ENCODE data around the gene ASCL5.

The ASCL5 gene

GRCh38 chr1:201136355-201137023 is 9.5 kb upstream of the ASCL5 start:
- Histone ChIP-seq H3K27ac (ENCODE audit: insufficient read depth in 1 of 2, low read depth in 1 of 2, low read length in 2 of 2, poor library complexity in 1 of 2, severe bottlenecking in 2 of 2) (no peak overlapping the region), H3K4me1 (ENCODE audit: control extremely low read depth in 1 of 4, control insufficient read depth in 4 of 4, insufficient read depth in 4 of 4, low read length in 3 of 4) (no peaks in the 10 kb centered on the region), H3K27me3 (replicated peaks in 2 of 5; ENCODE audit: control insufficient read depth in 4 of 5, insufficient read depth in 5 of 5, low read length in 4 of 5) (no peaks in the 10 kb centered on the region), H3K4me3 (ENCODE audit: control insufficient read depth in 1 of 7, extremely low read depth in 1 of 7, insufficient read depth in 4 of 7, low read depth in 2 of 7, low read length in 6 of 7) (no peak overlapping the region), H3K36me3 (ENCODE audit: control insufficient read depth in 4 of 4, insufficient read depth in 4 of 4, low read length in 3 of 4) (peaks cover 4 to 66% (median 41%) of the 10 kb centered on the region in 4 experiments), H3K9me3 (ENCODE audit: control extremely low read depth in 1 of 5, control insufficient read depth in 4 of 5, insufficient read depth in 2 of 5, low read depth in 1 of 5, low read length in 4 of 5) (no peaks in the 10 kb centered on the region)
- WGBS (ENCODE audit: insufficient coverage) = 98% methylated on average over 7 of the region's 8 CpGs
- ChIA-PET POLR2A (no interaction called here), CTCF (interaction anchor here (1.5 kb wide), 1 partner anchor 11 kb away, joined by 4 read pairs; no protein-coding TSS in a partner anchor)
- DNase-seq = no peak

GRCh38 chr1:201134405-201134804 is 7.4 kb upstream of the ASCL5 start:
- Histone ChIP-seq H3K36me3 (ENCODE audit: control insufficient read depth in 4 of 4, insufficient read depth in 4 of 4, low read length in 3 of 4) (peaks cover 4 to 47% (median 23%) of the 10 kb centered on the region in 4 experiments), H3K4me3 (ENCODE audit: control insufficient read depth in 1 of 7, extremely low read depth in 1 of 7, insufficient read depth in 4 of 7, low read depth in 2 of 7, low read length in 6 of 7) (no peak overlapping the region), H3K9me3 (ENCODE audit: control extremely low read depth in 1 of 5, control insufficient read depth in 4 of 5, insufficient read depth in 2 of 5, low read depth in 1 of 5, low read length in 4 of 5) (no peaks in the 10 kb centered on the region), H3K27me3 (replicated peaks in 2 of 5; ENCODE audit: control insufficient read depth in 4 of 5, insufficient read depth in 5 of 5, low read length in 4 of 5) (no peaks in the 10 kb centered on the region), H3K4me1 (ENCODE audit: control extremely low read depth in 1 of 4, control insufficient read depth in 4 of 4, insufficient read depth in 4 of 4, low read length in 3 of 4) (no peaks in the 10 kb centered on the region), H3K27ac (ENCODE audit: insufficient read depth in 1 of 2, low read depth in 1 of 2, low read length in 2 of 2, poor library complexity in 1 of 2, severe bottlenecking in 2 of 2) (no peak overlapping the region)
- ChIA-PET CTCF (interaction anchor here (0.8 to 1.6 kb wide), 3 partner anchors 12 to 88 kb away, joined by 3 to 4 read pairs (median 3); no protein-coding TSS in a partner anchor), POLR2A (interaction anchor here (0.6 kb wide), 1 partner anchor 284 kb away, joined by 6 read pairs; no protein-coding TSS in a partner anchor)
- 100% methylated on average over 5 of the region's 6 CpGs for WGBS (ENCODE audit: insufficient coverage)
- no peak for DNase-seq

GRCh38 chr1:201131398-201131797 is 4.4 kb upstream of the ASCL5 start:
- DNase-seq = no peak
- Histone ChIP-seq H3K4me1 (ENCODE audit: control extremely low read depth in 1 of 4, control insufficient read depth in 4 of 4, insufficient read depth in 4 of 4, low read length in 3 of 4) (no peaks in the 10 kb centered on the region), H3K36me3 (ENCODE audit: control insufficient read depth in 4 of 4, insufficient read depth in 4 of 4, low read length in 3 of 4) (peaks cover 4 to 23% (median 13%) of the 10 kb centered on the region in 4 experiments), H3K27me3 (replicated peaks in 2 of 5; ENCODE audit: control insufficient read depth in 4 of 5, insufficient read depth in 5 of 5, low read length in 4 of 5) (no peaks in the 10 kb centered on the region), H3K4me3 (ENCODE audit: control insufficient read depth in 1 of 7, extremely low read depth in 1 of 7, insufficient read depth in 4 of 7, low read depth in 2 of 7, low read length in 6 of 7) (no peak overlapping the region), H3K9me3 (ENCODE audit: control extremely low read depth in 1 of 5, control insufficient read depth in 4 of 5, insufficient read depth in 2 of 5, low read depth in 1 of 5, low read length in 4 of 5) (no peaks in the 10 kb centered on the region), H3K27ac (ENCODE audit: insufficient read depth in 1 of 2, low read depth in 1 of 2, low read length in 2 of 2, poor library complexity in 1 of 2, severe bottlenecking in 2 of 2) (no peak overlapping the region)
- CTCF ChIA-PET = no interaction called here
- POLR2A ChIA-PET = no interaction called here
- WGBS (ENCODE audit: insufficient coverage) = 96% methylated on average over 4 of the region's 4 CpGs

- H3K27ac ChIP-seq (ENCODE audit: insufficient read depth in 1 of 2, low read depth in 1 of 2, low read length in 2 of 2, poor library complexity in 1 of 2, severe bottlenecking in 2 of 2) = no peak overlapping the region
- POLR2A ChIA-PET = no interaction called here
- H3K4me3 ChIP-seq (ENCODE audit: control insufficient read depth in 1 of 7, extremely low read depth in 1 of 7, insufficient read depth in 4 of 7, low read depth in 2 of 7, low read length in 6 of 7) = no peak overlapping the region
- CTCF ChIA-PET = interaction anchor here (3.4 kb wide), 1 partner anchor 10 kb away, joined by 14 read pairs; no protein-coding TSS in a partner anchor
- peaks cover 0 to 3% (median 0%) of the 10 kb centered on the region in 5 experiments for H3K27me3 ChIP-seq (replicated peaks in 2 of 5; ENCODE audit: control insufficient read depth in 4 of 5, insufficient read depth in 5 of 5, low read length in 4 of 5)
- over 99% methylated on average over 12 of the region's 13 CpGs for WGBS (ENCODE audit: insufficient coverage)
- H3K36me3 ChIP-seq (ENCODE audit: control insufficient read depth in 4 of 4, insufficient read depth in 4 of 4, low read length in 3 of 4) = peaks cover 0 to under 1% (median 0%) of the 10 kb centered on the region in 4 experiments
- DNase-seq = no peak
- H3K9me3 ChIP-seq (ENCODE audit: control extremely low read depth in 1 of 5, control insufficient read depth in 4 of 5, insufficient read depth in 2 of 5, low read depth in 1 of 5, low read length in 4 of 5) = no peaks in the 10 kb centered on the region
- no peaks in the 10 kb centered on the region for H3K4me1 ChIP-seq (ENCODE audit: control extremely low read depth in 1 of 4, control insufficient read depth in 4 of 4, insufficient read depth in 4 of 4, low read length in 3 of 4)
These were observed 2.0 kb upstream of the ASCL5 start for GRCh38 chr1:201128962-201129361.

GRCh38 chr1:201128476-201128875 is 1.5 kb upstream of the ASCL5 start:
- POLR2A ChIA-PET = no interaction called here
- Histone ChIP-seq H3K27ac (ENCODE audit: insufficient read depth in 1 of 2, low read depth in 1 of 2, low read length in 2 of 2, poor library complexity in 1 of 2, severe bottlenecking in 2 of 2) (no peak overlapping the region), H3K36me3 (ENCODE audit: control insufficient read depth in 4 of 4, insufficient read depth in 4 of 4, low read length in 3 of 4) (no peaks in the 10 kb centered on the region), H3K27me3 (replicated peaks in 2 of 5; ENCODE audit: control insufficient read depth in 4 of 5, insufficient read depth in 5 of 5, low read length in 4 of 5) (peaks cover 0 to 6% (median 0%) of the 10 kb centered on the region in 5 experiments), H3K4me3 (ENCODE audit: control insufficient read depth in 1 of 7, extremely low read depth in 1 of 7, insufficient read depth in 4 of 7, low read depth in 2 of 7, low read length in 6 of 7) (no peak overlapping the region), H3K9me3 (ENCODE audit: control extremely low read depth in 1 of 5, control insufficient read depth in 4 of 5, insufficient read depth in 2 of 5, low read depth in 1 of 5, low read length in 4 of 5) (no peaks in the 10 kb centered on the region), H3K4me1 (ENCODE audit: control extremely low read depth in 1 of 4, control insufficient read depth in 4 of 4, insufficient read depth in 4 of 4, low read length in 3 of 4) (no peaks in the 10 kb centered on the region)
- WGBS (ENCODE audit: insufficient coverage) = 93% methylated on average over 6 of the region's 9 CpGs
- peak in 1 of 3 donors; percentile 4 for DNase-seq
- CTCF ChIA-PET = interaction anchor here (3.4 kb wide), 1 partner anchor 9 kb away, joined by 14 read pairs; no protein-coding TSS in a partner anchor

- peaks cover 0 to 6% (median 0%) of the 10 kb centered on the region in 5 experiments for H3K27me3 ChIP-seq (replicated peaks in 2 of 5; ENCODE audit: control insufficient read depth in 4 of 5, insufficient read depth in 5 of 5, low read length in 4 of 5)
- H3K27ac ChIP-seq (ENCODE audit: insufficient read depth in 1 of 2, low read depth in 1 of 2, low read length in 2 of 2, poor library complexity in 1 of 2, severe bottlenecking in 2 of 2) = no peak overlapping the region
- no peak for DNase-seq
- 96% methylated on average over 11 of the region's 17 CpGs for WGBS (ENCODE audit: insufficient coverage)
- POLR2A ChIA-PET = no interaction called here
- no peaks in the 10 kb centered on the region for H3K9me3 ChIP-seq (ENCODE audit: control extremely low read depth in 1 of 5, control insufficient read depth in 4 of 5, insufficient read depth in 2 of 5, low read depth in 1 of 5, low read length in 4 of 5)
- no peaks in the 10 kb centered on the region for H3K4me1 ChIP-seq (ENCODE audit: control extremely low read depth in 1 of 4, control insufficient read depth in 4 of 4, insufficient read depth in 4 of 4, low read length in 3 of 4)
- H3K36me3 ChIP-seq (ENCODE audit: control insufficient read depth in 4 of 4, insufficient read depth in 4 of 4, low read length in 3 of 4) = no peaks in the 10 kb centered on the region
- H3K4me3 ChIP-seq (ENCODE audit: control insufficient read depth in 1 of 7, extremely low read depth in 1 of 7, insufficient read depth in 4 of 7, low read depth in 2 of 7, low read length in 6 of 7) = no peak overlapping the region
- CTCF ChIA-PET = interaction anchor here (3.4 kb wide), 1 partner anchor 9 kb away, joined by 14 read pairs; no protein-coding TSS in a partner anchor
These were observed 921 bp upstream of the ASCL5 start for GRCh38 chr1:201127755-201128455.

- Histone ChIP-seq H3K4me1 (ENCODE audit: control extremely low read depth in 1 of 4, control insufficient read depth in 4 of 4, insufficient read depth in 4 of 4, low read length in 3 of 4) (no peaks in the 10 kb centered on the region), H3K36me3 (ENCODE audit: control insufficient read depth in 4 of 4, insufficient read depth in 4 of 4, low read length in 3 of 4) (no peaks in the 10 kb centered on the region), H3K9me3 (ENCODE audit: control extremely low read depth in 1 of 5, control insufficient read depth in 4 of 5, insufficient read depth in 2 of 5, low read depth in 1 of 5, low read length in 4 of 5) (no peaks in the 10 kb centered on the region), H3K27ac (ENCODE audit: insufficient read depth in 1 of 2, low read depth in 1 of 2, low read length in 2 of 2, poor library complexity in 1 of 2, severe bottlenecking in 2 of 2) (no peak overlapping the region), H3K4me3 (ENCODE audit: control insufficient read depth in 1 of 7, extremely low read depth in 1 of 7, insufficient read depth in 4 of 7, low read depth in 2 of 7, low read length in 6 of 7) (no peak overlapping the region), H3K27me3 (replicated peaks in 2 of 5; ENCODE audit: control insufficient read depth in 4 of 5, insufficient read depth in 5 of 5, low read length in 4 of 5) (peaks cover 0 to 6% (median 0%) of the 10 kb centered on the region in 5 experiments)
- POLR2A ChIA-PET = no interaction called here
- CTCF ChIA-PET = interaction anchor here (1.3 kb wide), 1 partner anchor 13 kb away, joined by 5 read pairs; no protein-coding TSS in a partner anchor
- no peak for DNase-seq
- WGBS (ENCODE audit: insufficient coverage) = 82% methylated on average over 3 of the region's 3 CpGs
These were observed 537 bp downstream of the ASCL5 start for GRCh38 chr1:201126463-201126831.

All from common myeloid progenitor, CD34-positive (primary cell).